NCI-H460 (cell line): ENCODE measurements around the gene HSCB. TPM values are rescaled to one million over a fixed set of nuclear protein-coding genes. Genes with fewer than 3 reads are reported as not detected.
"Not testable (repeated sequence)": the region's sequence is repeated elsewhere in the genome, so short reads cannot be mapped to it uniquely, and the experiment has no call there.

Source experiments
- DNase-seq: peaks from one replicate; pipeline ENCODE4 v3.0.0-alpha.2; 2016; ENCODE audit warnings: low read depth; ENCODE audit errors: extremely low read depth
- total RNA-seq: library from RNA; depleted of rRNA; stranded (reverse); fragments of >200 nt; shearing (Covaris generic); gene quantifications from 2 replicates; pipeline ENCODE4 v1.2.3, GENCODE V29; 2014

HSCB gene
- total RNA-seq, 1 experiment from 2014 or later: 23.2 TPM

DNA sequence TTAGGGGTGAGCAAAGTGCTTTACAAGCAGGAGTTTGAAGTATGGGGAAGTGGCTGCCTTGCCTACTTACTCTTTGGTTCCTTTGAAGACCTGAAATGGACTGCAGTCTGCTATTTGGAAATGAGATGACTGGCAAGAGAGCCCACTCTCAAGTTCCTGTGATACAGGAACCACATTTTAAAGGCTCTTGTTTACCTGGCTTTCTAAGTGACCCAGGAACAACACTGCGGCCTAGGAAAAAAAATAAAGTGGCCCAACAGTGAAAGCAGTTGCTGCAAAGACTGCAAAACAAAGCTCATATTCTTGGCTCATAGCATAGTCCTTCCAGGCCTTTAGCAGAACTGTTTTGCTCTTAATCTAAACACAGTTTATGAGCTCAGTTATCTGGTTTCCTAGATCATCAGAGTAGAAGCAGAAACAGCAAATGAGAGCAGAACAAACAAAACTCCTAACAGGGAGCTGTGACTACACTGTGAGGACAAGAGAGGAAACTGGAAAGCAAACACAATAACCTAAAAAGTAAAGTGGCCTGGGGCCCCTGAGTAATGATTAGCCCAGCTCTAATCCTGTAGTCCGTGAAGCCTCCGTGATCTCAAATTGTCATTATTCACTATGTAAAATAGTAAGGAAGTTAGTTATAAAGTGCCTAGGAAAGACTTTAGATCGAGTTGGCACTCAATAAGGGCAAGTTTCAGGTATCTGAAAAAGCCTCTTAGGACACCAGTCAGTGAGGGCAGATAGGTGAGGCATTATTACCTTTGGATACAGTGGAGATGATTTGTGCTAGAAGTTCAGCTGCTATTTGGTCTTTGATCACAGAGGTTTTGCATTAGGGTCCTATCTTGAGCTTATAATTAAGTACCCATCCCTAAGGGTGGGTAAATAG is 42.2 kb downstream of the HSCB start:
- no peak for DNase-seq

DNA sequence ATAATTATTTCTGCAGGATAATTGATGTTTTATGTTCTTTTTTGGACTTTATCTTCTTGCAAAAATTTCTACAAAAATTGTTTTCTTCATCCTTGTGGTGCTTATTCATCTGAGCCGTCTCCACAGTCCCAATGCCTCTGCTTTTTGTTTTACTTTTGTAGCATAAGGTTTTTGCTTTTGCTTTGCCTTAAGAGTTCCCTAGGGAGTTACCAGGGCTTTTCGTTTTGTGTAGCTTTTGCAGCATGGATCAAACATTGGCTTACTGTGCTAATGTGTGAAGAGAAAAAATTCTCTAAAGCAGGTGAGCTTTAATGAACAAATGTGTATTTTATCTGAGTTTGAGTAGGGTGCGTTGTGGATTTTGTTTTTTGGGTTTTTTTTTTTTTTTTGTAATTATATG is 46.8 kb downstream of the HSCB start:
- no peak for DNase-seq

DNA sequence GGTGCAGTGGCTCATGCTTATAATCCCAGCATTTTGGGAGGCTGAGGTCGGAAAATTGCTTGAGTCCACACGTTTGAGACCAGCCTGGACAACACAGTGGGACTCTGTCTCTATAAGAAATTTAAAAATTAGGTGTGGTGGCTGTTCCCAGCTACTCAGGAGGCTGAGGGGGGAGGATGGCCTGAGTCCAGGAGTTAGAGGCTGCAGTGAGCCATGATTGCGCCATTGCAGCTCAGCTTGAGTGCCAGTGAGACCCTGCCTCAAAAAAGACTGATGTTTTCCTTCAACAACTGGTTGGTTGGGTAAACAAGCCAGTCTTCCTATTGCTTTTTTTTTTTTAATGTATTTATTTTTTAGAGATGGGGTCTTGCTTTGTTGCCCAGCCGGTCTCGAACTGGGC is 49.3 kb downstream of the HSCB start:
- DNase-seq: no peak

DNA sequence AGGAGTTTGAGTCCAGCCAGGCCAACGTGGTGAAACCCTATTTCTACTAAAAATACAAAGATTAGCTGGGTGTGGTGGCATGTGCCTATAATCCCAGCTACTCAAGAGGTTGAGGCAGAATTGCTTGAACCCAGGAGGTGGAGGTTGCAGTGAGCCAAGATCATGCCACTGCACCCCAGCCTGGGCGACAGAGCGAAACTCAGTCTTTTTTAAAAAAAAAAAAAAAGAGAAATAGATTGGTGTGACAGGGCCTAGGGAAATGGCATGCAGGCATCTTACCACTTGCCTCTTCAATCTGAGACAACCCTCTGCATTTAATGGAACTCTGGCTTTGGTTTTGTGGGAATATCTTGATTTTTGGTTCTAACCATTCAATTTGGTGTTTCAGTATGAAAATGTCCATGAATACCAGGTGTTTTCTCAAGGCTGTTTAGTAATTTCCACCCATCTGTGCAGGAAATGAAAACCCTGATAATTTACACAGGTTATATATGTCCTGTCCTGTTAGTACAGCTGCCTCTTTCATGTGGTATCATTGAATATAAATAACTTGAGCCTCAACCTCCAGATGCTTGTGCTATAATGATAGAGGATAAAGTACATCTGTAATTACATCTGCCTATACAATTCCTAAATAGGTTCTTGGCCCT is 50.1 kb downstream of the HSCB start:
- no peak for DNase-seq

DNA sequence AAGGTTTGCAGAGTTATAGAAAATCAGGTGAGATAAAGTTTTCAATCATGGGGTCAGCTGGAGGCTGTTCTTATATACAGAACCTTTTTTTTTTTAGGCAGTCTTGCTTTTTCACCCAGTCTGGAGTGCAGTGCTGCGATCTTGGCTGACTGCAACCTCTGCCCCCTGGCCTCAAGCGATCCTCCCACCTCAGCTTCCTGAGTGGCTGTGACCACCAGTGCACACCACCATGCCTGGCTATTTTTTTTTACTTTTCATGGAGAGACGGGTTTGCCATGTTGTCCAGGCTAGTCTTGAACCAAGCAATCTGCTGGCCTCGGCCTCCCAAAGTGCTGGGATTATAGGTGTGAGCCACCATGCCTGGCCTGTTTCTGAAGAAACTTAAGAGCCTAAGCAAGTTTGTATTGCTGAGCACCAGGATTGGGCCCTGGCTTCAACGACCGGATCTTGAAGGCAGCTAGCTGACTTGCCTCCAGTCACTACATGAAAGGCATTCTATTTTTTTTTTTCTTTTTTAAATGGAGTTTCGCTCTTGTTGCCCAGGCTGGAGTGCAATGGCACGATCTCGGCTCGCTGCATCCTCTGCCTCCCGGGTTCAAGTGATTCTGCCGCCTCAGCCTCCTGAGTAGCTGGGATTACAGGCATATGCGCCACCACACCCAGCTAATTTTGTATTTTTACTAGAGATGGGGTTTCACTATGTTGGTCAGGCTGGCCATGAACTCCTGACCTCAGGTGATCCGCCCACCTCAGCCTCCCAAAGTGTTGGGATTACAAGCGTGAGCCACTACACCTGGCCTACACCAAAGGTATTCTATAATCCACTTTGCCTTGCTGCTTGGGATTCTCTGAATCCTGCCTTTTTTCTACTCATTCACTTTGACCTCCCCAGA is 50.9 kb downstream of the HSCB start:
- no peak for DNase-seq

DNA sequence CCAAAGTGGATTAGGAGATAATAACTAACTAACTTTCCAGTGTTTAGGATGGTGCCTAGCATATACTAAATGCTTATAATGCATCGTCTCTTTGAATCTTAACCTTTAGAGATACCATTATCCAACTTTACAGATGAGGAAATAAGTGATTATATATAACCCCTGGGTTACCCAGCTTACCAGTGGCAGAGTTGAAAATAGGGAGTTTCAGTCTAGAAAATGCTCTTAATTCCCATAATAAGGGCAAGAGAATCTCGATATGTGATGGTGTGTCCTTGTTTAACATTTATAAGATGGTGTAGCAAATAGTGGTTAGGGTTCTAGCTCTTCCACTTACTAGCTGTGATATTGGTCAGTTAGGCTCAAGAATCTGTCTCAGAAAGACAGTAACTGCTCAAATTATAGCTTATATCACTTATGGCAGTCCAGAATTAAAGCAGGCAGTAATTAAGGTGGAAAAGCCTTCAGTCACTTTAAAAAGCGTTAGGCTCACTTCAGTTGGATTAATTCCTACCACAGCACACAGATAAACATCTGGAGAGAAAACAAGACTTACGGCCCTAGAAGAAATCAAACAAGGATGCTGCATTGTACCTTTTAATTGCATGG is 52.2 kb downstream of the HSCB start:
- DNase-seq: no peak

DNA sequence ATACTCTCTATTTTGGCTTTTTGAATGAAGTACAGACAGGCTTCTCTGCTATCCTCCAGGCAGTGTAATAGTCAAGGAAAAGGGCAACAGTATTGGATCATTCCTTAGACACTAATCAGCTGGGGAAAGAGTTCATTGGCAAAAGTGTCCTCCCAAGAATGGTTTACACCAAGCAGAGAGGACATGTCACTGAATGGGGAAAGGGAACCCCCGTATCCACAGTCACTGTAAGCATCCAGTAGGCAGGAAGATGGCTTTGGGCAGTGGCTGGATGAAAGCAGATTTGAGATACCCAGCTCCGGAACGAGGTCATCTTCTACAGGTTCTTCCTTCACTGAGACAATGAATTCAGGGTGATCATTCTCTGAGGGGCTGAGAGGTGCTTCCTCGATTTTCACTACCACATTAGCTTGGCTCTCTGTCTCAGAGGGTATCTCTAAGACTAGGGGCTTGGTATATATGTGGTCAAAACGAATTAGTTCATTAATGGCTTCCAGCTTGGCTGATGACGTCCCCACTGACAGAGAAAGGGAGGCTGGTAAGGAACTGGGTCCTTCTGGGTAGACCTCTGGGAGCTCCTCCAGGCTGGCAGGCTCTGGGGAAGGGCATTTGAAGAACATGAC is 53.3 kb downstream of the HSCB start:
- DNase-seq: no peak

DNA sequence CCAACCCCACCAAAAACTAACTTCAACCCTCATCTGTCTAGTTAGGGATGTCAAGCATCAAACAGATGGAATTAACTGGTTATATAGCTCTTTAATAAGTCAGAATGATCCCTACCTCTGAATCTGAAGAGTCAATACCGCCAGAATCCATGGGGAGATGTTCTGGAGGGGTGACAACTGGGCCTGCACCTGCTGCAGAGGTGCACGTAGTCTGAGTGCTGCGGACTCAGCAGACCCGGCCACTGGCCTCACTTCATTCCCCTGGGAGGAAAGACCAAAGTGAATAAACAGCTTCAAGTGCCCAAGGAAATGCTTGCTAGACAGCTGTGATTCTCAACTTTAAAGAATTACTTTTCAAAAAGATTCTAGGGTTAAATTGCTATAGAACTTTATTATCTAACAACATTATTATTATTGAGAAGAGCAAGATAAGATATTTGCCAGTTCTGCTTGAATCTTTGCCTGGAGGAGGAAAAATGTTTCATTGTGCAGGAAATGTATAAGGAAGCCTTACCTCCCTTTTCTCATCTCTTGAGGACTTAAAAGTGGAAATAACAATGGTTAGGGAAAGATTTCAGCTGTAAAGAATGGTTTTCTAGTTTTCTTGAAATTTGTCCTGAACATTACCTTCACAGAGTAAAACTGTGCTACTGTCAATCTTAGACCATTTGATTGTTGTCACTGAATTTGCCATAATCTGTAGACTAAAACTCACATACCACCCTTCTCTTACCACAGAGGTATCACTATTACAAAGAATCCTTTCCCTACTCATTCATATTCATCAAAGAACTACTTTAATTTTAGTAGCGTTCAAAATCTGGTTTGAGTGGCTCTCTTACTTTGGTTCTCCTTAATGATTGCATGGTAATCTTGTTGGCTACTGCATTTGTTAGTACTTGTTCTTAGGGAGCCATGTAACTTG is 54.4 kb downstream of the HSCB start:
- no peak for DNase-seq

DNA sequence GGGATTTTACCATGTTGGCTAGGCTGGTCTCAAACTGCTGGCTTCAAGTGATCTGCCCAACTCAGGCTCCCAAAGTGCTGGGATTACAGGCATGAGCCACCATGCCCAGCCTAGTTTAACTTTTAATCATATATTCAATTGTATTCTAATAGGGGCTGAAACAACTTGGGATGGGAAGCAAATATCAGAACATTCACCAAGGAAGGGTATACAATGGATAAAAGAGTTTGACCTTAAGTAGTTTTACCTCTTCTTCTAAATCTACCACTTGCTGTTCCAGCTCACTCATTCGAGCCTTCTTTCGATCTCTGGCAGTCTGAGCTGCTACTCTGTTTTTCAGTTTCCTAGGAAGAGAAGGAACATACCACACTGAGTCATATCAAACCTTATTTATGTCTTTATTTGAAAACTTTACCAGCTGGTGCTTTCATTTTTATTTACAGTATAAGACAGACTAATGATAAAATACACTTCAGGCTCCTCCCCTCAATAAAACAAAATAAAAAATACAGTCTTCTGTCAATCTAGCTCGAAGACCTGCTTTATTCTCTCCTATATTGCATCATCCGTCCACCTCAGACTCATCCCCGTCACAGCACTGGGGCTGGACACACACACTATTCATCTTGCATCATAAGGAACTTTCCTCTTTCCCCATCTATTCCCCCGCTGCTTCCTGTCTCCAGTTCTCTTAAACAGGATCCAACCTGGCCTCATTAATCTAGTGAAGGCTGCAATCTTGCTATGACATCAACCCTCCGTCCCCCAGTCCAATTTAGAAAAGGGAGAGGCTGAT is 57.2 kb downstream of the HSCB start:
- DNase-seq: peak; percentile 93

DNA sequence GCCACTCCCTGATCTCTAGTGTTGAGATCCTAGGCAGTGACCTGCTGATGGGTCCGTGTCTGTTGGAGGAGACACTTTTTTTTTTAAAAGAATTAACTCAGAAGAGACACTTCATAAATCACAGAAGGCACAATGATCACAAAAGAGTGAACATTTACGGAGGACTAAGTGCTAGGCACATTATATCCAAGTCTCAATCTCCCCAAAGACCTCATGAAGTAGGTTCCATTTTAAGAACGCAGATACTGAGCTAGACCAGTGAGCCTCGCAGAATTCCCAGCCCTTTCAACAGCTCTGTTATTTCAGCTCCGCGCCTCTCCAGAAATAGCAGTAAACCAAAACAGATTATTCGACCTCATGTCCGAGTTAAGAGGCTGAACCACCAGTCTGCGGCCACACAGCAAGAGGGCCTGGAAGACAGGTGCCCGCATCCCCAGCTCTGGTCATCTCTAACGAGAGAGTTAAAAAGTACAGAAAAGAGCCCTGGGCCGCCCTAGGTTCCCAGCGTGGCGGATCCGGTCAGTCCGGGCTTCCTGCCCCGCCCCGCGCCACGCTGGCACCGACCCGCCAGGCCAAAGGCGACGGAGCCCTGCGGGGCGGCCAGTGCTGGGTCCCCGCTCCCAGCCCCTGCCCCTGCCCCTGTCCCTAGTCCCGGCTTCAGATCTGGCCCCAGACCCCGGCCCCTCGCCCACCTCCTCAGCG is 57.9 kb downstream of the HSCB start:
- peak; percentile 30 for DNase-seq

DNA sequence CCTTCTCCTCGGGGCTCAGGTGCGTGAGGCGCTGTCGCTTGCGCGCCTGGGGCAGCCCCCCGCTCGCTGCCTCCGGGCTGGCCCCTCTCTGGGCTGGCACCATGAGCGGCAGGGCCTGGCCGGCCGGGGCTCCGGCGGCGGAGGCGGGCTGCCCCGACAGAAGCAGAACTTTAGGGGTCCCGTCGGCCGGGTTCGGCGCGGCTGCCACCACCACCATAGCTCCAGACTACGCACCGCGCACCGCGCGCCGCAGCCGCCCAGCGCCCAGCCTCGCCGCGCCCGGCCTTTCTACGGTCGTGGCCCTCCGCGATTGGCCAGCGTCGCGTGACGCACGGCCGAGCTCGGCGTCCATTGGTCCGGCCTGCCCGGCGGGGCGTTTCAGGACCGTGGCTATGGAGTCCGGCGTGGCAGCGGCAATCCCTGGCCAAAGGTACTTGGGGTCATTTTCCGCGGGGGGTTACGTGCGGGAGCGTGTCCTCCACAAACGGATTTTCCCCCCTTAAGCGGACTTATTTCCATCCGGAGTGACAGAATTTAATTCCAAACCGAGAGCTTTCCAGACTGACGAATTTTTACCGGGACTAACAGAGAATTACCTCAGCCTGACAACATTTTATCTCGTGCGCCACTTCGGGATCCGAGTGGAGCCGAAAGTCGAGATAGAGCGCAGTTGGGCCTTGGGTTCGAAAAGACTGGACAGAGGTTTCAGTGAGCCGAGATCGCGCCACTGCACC is 58.6 kb downstream of the HSCB start, which contains the start of gene XBP1:
TSS of gene XBP1 (minus strand) at position 262 of the 734 bp plus-strand sequence.
- peak; percentile 87 for DNase-seq

DNA sequence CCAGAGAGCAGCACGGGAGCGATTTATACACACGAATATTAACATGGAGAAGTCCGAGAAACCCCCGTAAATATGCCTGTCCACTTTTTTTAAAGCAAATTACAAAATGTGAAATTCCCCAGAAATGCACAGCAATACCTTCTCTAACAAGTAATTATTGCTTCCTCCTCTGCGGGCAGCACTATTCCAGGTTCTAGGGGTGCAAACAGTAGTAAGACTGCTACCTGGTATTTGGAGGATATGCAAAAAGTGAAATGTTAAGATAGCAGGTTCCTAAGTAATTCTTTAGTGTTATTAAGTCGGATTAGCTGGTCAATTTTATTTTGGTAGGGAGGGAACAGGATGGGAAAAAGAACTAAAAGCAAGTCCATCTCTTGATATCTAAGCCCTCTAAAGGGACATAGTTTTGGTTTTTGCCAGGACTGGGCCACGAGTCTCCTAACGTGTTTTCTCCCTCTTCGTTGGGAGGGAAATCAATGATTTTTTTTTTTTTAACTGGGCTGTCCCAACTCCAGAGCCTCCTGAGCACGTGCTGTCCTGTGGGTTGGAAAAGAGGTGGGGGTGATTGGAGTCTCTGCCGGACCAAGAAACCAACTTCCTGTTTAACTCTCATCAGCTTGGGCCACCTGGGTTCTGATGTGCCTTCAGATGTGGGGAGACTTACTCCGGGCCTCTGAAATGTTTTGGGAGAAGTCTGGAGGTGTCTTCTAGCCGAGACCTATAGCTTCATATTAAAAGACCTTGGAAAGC is 60.2 kb downstream of the HSCB start:
- DNase-seq: no peak

DNA sequence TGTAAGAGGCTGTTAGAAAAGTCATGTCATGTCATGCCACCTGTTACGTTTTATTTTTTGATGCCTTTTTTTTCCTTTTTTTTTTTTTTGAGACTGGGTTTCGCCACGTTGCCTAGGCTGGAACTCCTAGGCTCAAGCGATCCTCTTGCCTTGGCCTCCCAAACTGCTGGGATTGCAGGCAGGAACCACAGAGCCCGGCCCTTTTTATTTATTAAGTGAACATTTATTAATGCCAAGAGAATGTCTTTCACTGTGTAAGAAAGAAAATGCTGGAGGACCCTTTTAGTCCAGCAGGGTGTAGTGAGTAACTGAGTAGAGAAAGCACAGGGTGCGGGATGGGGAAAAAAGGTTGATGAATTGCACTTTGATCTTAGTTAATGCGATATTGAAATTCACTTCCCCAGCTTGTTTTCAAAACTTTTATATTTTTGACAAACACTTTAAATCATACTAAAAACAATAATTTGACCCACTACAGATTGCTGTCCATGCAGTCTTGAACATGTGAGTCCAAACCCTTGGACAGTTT is 60.8 kb downstream of the HSCB start:
- no peak for DNase-seq

DNA sequence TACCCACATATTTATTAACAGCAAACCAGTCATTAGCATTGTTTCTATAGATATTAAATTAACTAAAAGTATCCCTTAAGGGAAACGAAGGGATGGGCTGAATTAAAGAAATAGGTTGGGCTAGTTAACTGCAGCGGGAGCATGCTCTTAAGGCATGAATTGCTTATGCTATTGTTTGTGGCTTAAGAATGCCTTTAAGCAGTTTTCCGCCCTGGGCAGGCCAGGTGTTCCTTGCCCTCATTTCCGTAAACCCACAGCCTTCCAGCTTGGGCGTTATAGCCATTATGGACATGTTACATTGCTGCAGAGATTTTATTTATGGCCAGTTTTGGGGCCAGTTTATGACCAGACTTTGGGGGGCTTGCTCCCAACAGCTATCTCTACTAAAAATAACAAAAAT is 63.6 kb downstream of the HSCB start:
- not testable (repeated sequence) for DNase-seq
